ENCODE measurements around the gene NRXN2.

NRXN2 gene

DNA sequence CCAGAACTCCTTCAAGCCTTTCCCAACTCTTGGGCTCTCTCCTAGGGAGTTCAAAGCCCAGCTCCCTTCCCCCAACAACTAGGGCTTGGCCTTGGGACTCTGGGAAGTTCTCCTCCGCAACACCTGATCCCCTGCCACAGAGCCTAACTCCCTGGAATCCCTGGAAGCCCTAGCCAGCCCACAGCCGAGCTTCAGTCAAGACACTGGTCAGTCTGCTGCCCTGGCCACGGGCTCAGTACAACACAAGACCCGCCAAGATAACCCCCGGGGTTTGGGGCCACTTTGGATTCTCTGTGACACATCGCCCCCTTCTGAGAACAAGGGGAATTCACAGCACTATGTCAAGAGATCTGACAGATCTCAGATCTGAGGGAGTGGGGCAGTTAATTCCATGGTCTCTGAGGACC lies 73.7 kb downstream of the NRXN2 start:
- DNase-seq (ENCODE audit: low read depth): no peak

DNA sequence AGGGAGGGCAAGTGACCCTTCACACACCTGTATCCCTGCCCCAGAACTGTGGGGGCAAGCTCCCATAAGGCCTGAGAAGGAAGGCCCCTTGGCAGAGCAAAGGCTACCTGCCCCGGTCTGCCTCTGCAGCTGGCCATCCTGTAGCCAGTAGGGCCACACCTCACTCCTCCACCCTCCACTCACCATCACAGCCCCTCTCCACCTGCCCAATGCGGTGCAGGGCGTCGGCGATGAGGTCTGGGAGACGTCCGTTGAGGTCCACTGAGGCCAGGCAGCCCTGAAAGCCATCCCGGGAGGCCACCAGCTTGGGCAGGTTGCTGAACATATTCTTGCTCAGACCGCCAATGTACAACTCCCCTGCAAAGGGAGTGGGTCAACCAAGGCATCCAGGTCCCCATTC lies 74.4 kb downstream of the NRXN2 start:
- DNase-seq (ENCODE audit: low read depth): no peak

GRCh38 chr11:64647019-64647779 lies 75.8 kb downstream of the NRXN2 start:
- DNase-seq (ENCODE audit: low read depth): no peak

DNA sequence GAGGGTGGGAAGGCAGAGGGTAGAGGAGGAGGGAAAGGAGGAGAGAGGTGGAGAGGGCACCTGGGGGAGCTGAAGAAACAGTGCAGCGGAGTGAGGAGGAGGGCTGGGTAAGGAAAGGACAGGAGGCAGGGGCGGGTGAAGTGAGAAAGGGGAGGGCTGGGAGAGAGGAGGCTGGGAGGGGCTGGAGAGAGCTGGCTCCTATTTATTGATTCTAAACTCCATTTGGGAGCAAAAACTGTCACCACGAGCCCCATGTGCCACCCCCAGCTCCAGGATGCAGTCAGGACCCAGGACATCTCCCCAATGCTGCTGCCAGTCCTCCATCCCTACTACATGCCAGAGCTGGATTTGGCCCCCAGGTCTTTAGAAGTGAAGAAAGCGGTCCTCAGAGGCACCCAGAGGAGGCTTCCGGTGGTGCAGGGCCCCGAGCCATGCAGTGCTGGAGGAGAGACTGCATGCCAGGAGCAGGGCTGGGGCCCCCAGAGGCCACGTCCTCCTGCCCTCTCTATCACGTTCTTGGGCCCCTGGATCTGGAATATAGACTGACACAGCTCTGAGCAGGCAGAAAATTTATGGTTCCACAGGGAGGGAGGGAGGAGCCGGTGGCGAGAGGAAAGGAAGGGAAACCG lies 78.2 kb downstream of the NRXN2 start:
- DNase-seq (ENCODE audit: low read depth): no peak

DNA sequence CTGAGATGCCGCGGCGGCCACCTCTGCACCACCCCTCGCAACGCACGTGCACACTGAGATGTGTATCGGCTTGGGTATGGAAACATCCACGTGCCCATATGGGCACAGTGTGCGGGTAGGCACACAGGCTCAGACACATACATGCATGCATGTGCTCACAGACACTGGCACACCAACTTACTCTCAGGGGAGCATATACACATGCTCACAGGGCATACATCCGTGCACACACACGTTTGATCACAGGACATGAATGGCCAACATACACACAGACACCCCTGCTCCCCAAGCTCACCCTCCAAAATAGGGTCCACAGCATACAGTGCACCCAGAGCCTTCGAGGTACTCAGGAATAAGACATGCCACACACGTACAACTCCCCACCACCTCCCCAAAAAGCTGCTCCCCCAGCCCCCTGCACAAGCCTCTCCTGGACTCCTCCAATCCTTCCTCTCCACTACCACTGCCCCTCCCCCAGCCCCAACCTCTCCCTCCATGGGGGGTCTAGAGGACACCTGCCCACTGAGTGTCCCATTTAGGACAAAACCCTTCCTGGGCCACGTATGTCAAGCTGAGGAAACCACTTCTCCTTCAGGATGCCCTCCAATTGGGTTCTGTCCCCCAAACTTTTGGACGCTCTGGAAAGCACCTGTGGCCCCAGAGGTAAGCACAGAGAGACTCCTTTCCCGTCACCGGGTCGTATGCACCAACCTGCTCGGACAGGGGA lies 78.9 kb downstream of the NRXN2 start:
- DNase-seq (ENCODE audit: low read depth): no peak

- no peak for DNase-seq (ENCODE audit: low read depth)
Observed at GRCh38 chr11:64643256-64643881, 79.6 kb downstream of the NRXN2 start.

- DNase-seq (ENCODE audit: low read depth): no peak
Observed at GRCh38 chr11:64642871-64643255, 80.1 kb downstream of the NRXN2 start.

GRCh38 chr11:64642418-64642735 lies 80.6 kb downstream of the NRXN2 start:
- DNase-seq (ENCODE audit: low read depth): no peak

DNA sequence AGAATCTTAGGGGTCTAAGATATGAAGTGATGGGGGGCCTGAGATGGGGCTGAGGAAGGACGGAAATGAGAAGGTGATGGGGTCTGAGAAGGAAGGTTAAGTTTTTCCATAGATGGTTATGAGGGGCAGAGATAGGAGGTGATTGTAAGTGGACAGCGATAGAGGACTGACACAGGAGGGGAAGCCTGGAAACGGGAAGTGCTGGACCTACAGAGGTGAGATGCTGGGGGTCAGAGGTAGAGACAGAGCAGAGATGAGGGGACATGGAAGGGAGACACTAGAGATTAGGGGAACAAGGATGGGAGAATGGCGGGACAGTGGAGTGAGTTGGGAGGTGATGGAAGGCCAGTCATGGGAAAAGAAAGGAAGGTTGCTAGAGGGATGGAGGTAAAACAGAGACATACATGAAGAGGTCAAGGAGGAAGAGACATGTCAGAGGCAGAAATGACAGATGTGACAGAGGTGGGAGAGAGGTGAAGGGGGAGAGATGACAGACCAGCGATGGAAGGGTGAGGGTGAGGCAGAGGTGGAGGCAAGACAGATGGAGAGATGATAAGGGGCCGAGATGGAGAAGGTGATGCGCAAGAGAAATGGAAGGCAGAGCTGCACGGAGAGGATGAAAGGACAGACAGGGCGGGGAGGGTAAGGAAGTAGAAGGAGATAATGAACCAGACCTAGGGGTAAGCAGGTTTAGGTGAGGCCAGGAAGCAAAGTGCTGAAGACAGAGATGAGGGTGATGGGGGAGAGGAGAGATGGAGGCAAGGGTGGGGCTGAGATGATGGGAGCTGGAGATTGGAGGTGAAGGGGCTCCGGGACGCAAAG lies 81.2 kb downstream of the NRXN2 start:
- no peak for DNase-seq (ENCODE audit: low read depth)

GRCh38 chr11:64639885-64640284 lies 83.1 kb downstream of the NRXN2 start:
- no peak for DNase-seq (ENCODE audit: low read depth)

GRCh38 chr11:64638829-64639228 lies 84.2 kb downstream of the NRXN2 start:
- no peak for DNase-seq (ENCODE audit: low read depth)

DNA sequence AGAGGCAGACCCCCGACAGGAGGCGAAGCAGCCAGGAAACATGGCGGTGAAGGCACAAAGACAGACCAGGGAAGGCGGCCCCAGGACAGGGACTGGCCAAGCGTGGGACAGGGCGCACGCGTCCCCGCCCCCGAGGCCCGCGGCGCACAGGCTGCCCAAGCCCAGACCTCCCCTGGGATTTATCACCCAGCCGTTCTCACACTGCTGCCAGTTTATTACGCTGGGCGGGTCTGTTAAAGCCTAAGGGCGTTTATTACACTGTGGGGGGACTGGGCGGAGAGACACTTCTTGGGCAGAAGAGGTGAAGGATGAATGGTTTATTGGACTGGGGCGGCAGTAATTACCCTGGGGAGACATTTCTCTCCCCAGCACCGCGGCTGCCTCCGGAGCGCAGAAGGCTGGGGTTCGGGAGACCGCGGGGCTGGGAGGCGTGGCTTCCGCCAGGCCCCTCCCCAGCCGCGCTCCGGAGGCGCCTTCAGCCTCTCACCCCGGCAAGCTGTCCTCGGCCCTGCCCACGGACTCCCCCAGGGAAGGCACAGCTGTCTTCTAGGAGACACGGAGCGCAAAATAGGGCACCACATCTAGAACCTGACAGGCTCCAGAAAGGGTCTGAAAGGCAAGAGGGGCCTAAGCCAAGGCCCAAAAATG lies 84.9 kb downstream of the NRXN2 start:
- DNase-seq (ENCODE audit: low read depth): no peak

GRCh38 chr11:64637334-64638017 lies 85.5 kb downstream of the NRXN2 start:
- DNase-seq (ENCODE audit: low read depth): no peak

GRCh38 chr11:64633555-64634159 lies 89.3 kb downstream of the NRXN2 start:
- no peak for DNase-seq (ENCODE audit: low read depth)

DNA sequence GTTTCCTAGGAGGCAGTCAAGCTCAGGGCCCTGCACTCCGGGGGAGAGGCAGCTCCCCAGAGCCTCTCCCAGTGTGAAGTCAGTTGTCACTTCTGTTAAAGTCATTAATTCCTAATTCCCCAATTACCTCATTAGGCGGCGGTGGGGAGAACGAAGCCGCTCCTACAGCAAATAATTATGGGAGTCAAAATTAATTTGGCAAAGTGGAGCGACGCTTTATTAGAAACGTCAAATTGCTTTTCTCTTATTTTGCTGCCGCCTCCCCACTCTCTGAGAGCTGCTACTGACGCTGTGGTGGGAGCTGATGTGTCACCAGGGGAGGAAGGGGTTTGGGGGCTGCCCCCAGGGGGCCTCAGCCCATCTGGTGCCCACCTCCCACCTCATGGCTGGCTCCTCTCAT lies 90.3 kb downstream of the NRXN2 start:
- no peak for DNase-seq (ENCODE audit: low read depth)

DNA sequence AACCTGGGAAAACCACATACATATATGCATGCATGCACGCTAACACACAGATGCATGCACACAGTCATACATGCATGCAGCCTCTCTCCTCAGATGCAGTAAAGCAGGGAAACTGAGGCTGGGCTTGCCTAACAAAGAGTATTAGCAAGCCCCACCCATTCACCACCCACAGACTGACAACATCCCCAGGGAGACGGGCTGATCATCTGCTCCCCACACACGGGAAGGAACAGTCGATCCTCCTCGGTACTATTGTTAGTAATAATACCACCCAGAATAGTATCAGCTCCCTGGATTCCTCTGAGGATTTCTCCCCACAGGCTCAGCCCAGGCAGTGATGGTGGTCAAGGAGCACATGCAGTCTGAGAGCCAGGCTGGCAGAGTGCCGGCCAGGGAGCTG lies 90.8 kb downstream of the NRXN2 start:
- DNase-seq (ENCODE audit: low read depth): no peak

DNA sequence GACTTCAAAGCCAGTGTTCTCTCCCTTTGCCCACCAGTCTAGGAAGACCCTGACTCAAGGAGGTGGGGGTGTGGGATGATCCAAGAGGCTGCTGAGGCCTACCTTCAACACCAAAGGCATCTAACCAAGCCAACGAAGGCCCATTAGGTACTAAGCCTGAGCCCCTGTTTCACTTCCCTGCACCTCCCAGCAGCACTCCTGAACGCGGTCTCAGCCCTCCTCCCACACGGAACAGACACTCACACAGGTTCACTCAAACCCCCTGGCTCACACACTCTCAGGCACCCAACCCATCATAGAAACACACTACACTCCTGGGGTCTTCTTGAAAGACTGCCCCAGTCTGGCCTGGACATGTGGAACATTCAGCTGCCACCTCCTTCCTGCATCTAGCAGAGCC lies 91.3 kb downstream of the NRXN2 start:
- no peak for DNase-seq (ENCODE audit: low read depth)

DNA sequence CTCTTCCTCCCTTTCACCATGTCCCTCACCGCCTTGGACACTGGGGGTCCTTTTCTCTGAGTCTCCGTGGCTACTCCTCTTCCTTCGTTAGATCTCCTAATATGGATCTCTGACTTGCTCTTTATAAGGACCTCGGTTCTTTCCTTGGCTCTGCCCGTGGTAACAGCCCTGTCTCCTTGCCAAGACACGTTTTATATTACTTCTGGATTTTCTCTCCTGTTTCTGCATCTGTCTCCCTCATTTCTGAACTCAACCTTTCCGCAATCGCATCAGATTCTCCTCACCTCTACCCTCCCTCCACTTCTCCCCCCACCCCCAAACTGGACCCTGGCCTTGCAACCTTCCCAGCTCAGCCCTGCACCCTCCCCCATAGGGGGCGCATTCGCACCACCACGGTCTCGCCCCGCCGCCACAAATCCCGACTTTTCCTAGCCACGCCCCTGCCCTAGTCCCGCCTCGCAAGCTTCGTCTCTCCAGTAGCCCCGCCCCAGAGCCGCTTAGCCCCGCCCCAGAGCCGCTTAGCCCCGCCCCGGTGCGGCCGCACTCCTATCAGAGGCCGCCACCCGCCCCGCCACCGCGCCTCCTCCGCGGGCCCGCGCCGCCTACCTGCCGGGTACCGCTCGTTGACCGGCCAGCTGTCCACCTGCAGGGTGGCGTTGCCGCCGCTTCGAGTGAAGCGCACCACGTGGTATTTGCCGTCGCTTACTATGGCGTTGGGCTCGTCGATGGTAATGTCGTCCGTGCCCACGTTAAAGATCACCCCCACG lies 93.0 kb downstream of the NRXN2 start:
- no peak for DNase-seq (ENCODE audit: low read depth)

- no peak for DNase-seq (ENCODE audit: low read depth)
Observed at GRCh38 chr11:64629103-64629502, 93.9 kb downstream of the NRXN2 start.

DNA sequence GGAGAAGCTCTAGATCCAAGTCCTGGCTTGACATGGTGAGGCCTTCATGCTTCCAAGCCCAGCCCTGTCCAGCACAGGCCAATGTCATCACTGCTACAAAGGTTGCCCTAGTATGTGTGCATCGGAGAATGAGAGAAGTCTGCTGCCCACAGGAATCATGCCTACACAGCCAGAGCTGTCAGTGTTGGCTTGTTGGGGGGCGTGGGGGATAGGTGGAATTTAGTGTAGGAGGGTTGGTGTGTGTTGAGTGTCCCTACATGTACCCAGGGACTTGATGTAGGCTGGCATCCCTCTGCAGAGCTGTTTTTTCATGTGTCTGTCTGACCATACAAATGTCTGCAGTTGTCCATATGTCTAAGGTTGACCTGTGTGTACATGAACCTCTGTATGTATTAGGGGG lies 94.4 kb downstream of the NRXN2 start:
- no peak for DNase-seq (ENCODE audit: low read depth)
